Upper lobe of left lung (tissue), 4 donors: ENCODE results near the gene S100A1.

Experiments
- EP300 ChIP-seq, 4 donors: sonication (generic); formaldehyde crosslinking; IDR thresholded peaks; one replicate each; pipeline ENCODE4 v1.5.1; 2017; ENCODE audit warnings: antibody characterized with exemption in 4 of 4, control low read depth in 2 of 4
- POLR2AphosphoS5 ChIP-seq, 2 donors: sonication (generic); formaldehyde crosslinking; IDR thresholded peaks; one replicate each; pipeline ENCODE4 v1.5.1; 2017; ENCODE audit warnings: antibody characterized with exemption in 2 of 2
- TF ChIP-seq, protein P1 (sequence below), 6 experiments: fragments of 450-650 bp in 4 of 6; fragments of 200-600 bp in 2 of 6; sonication (generic) in 2 of 6; IDR thresholded peaks; one replicate each; pipeline ENCODE4 v1.5.1; 2016 to 2019; ENCODE audit warnings: antibody characterized with exemption in 6 of 6

DNA sequence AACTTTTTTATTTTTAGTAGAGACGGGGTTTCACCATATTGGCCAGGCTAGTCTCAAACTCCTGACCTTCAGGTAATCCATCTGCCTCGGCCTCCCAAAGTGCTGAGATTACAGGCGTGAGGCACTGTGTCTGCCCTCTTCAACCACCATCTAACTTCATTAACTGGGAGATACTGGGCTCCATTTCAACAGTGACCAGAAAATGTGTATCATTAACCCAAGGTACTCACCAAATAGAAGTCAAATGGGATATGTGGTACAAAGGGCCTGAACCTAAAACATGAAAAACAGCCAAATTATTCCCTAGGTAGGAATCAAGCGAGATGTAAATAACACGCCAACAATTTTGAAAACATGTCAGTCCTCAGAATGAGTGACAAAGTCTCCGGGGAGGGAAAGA, 41.4 kb downstream of the S100A1 start:
- TF ChIP-seq, protein P1, sequence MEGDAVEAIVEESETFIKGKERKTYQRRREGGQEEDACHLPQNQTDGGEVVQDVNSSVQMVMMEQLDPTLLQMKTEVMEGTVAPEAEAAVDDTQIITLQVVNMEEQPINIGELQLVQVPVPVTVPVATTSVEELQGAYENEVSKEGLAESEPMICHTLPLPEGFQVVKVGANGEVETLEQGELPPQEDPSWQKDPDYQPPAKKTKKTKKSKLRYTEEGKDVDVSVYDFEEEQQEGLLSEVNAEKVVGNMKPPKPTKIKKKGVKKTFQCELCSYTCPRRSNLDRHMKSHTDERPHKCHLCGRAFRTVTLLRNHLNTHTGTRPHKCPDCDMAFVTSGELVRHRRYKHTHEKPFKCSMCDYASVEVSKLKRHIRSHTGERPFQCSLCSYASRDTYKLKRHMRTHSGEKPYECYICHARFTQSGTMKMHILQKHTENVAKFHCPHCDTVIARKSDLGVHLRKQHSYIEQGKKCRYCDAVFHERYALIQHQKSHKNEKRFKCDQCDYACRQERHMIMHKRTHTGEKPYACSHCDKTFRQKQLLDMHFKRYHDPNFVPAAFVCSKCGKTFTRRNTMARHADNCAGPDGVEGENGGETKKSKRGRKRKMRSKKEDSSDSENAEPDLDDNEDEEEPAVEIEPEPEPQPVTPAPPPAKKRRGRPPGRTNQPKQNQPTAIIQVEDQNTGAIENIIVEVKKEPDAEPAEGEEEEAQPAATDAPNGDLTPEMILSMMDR (IDR thresholded peaks at IDR 0.05) = no peak
- TF ChIP-seq EP300 (IDR thresholded peaks at IDR 0.05) (no peak), POLR2AphosphoS5 (IDR thresholded peaks at IDR 0.05) (no peak)
